ENCODE results near the gene SLIT1.

The SLIT1 gene

DNA sequence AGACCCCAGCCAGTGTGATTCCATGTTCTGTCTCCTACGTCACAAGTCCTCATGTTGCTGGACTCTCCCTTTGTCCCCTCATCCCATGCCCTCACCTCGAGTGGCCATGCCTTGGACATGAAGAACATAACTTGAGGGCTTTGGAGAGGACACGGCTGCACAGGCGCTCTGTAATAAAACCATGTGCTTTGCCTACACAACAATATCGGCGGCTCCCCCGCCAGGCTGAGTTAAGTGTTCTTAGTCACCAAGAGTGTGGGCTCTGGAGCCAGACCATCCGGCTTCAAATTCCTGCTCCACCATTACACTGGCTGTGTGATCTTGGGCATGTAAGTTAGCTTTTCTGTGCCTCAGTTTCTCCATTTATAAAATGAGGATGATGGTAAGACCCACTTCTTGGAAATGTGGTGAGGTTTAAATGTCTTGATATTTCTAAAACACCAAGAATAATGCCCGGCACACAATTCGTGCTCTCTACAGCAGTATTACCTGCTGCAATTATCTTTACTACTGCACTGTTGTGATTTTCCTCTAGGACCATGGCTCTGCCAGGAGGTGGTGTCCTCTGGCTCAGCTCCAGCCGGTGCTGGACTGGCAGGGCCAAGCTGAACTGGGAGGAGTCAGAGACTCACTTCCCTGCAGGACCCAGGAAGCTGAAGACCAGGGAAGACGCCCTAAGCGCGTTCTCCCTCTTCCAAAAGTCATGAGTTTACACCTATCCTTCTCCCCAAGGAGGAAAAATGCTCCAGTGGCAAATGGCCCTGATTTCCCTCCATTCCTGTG is 15.7 kb downstream of the SLIT1 start:
- DNase-seq = no peak

DNA sequence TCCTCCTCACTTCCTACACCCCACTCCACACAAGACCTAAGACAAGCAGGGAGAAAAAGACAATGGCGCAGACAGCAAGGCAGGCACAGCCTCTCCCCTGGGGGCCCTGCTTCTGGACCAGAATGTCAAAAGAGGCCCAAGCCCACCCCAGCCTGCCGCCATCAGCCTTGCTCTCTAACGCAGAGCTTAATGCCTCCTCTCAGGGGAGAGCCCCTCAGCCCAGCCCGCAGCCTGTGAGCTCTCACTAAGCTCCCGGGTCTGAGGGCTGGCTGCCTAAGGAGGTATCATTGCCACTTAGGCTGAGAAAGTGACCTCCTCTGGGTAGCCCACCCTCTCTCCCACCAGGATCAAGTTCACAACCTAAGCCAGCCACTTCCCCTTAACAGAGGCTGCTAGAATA is 16.7 kb downstream of the SLIT1 start:
- DNase-seq = no peak

DNA sequence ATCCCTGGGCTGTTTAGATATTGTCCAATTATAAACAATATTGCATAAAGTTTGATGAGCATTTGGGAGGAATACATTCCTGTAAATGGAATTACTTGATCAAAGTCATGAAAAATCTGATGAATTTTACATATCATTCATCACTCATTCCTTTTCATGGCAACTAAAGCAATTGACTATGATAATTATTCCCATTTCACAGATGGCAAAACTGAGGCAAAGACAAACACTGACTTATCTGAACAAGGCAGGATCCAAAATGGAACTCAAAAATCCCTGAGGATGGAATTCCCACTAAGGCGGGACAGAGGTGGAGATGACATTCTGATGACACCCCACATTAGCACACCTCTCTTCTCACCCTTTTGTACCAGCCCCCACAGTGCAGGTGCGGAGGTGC is 17.1 kb downstream of the SLIT1 start:
- DNase-seq = no peak

DNA sequence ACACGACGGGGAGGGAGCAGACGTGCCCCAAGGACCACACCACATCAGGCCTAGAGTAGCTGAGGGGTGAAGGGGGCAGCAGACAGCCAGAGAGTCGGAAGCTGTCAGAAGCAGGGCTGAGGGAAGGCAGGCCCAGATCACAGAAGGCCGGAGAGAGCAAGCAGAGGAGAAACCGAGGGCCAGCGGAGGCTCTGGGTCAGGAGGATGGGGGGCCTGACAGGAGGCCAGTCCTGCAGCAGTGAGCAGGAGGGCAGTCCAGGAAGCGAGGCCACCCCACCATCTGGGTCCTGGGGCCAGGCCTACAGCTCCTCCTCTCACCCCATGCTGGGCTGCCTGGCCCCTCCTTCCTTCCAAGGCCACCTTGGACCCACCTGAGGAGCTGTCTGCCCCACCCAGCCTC is 20.3 kb downstream of the SLIT1 start:
- DNase-seq = no peak

DNA sequence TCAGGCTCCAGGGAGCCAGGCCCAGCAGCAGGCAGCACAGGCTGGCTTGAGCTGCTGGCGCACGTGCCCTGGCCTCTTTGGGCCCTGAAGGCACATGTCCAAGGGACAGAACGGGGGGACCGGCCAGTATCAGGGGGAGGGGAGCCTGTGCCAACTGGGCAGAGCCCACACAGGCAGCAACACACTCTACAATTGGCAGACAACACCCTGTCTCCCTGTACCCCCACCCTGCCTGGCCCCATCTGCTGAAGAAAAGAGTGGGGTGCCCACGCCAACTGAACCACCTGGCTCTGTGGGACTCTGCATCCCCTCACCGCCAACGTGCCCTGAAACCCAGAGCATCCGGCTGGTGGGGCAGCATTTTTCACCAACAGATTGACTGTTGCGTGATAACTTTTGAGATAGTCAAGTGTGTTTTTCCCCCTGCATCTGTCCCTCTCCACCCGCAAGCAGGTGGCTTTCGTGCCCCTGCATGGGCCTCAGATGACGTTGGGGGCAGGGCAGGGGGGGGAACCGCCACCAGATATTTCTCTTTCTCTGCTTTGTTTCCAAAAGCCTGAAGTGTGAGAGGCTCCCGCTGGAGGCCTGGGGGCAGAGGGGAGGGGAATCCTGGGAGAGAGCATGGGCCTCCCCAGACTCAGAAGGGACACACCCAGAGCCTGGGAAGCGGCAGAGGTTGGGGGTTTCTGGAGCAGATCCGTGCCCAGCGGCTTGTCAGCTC is 21.8 kb downstream of the SLIT1 start:
- no peak for DNase-seq

DNA sequence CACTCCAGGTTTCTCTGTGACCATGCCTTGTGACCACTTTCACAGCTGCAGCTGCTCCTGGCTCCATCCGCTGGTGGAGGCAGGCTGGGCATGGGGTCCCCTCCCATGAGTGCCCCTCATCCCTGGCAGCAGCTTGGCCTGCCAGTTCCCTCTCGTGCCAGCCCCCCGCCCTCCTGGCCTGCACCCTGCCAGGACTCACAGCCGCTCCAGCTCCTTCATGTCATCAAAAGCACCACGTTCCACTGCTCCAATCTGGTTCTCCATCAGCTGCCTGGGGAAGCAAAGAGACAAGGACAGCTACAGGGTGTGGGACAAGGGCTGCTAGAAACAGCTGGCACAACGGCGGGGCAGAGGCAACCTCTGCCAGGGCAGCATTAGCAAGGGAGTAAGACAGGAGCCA is 22.6 kb downstream of the SLIT1 start:
- DNase-seq = no peak

DNA sequence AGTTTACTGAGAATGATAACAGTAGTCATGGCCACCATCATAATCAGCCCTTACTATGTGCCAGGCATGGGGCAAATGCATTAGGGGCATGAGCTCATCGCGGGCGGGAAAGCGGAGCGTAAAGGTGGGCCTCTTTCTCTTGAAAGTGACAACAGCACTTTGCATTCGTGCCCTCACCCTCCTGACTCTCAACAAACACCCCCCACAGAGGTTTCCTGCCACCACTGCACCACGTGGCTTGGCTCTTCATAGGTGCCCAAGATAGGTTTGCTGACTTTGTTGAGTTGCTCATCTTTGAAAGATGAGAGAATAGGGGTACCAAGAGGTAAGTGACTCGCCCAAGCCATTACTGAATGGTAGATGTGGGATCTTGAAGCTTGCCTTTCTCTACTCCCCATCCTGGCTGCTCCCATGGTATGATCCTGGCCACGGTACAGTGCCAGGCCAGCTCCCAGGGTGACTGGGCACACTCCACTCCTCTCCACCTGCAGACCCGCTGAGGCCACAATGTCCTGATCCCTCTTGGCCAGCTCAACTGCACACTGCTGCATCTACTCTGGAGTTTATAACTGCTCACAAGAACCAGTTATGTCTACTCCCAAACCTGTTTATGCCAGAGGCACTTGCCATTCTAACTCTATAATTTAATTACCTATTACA is 26.0 kb downstream of the SLIT1 start:
- DNase-seq = no peak

DNA sequence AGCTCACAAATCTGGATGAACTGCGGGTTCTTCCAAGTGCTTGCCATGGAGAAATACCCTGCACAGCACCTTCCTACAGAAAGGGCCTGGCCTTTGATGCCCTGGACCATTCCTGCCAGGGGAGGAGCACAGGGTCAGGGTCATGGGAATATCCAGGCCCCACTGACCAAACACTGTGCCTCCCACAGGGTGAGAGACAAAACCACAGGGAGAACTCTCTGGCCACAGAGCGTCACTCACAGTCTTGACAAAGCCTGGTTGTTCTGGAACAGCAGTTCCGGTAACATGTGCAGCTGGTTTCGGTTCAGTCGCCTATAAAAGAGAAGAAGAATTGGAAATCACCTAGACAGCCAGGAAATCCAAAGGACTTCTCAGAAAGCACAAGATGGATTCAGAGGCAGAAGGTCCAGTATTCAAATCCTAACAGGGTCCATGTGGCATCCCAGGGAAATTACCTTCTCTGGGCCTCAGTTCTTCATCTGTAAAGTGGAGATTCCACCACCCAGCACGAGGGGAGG is 28.1 kb downstream of the SLIT1 start:
- no peak for DNase-seq

DNA sequence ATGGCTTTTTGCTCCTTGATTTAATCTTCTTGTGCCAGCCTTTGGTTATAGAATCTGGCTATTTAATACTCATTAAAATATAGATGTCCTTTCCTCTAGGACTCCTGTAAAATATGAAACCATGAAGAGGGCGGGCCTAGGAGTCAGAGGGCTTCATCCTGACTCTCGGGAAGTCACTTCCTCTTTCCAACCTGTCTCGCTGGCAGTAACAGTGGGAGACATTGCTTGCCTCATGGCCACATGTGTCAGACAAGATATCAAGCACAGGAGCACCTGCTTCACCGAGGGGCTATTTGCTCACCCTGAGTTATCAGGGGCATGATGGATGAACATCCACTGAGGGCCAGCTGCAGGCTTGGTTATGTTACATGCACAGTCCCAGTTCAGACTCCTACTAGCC is 31.0 kb downstream of the SLIT1 start:
- DNase-seq = no peak

DNA sequence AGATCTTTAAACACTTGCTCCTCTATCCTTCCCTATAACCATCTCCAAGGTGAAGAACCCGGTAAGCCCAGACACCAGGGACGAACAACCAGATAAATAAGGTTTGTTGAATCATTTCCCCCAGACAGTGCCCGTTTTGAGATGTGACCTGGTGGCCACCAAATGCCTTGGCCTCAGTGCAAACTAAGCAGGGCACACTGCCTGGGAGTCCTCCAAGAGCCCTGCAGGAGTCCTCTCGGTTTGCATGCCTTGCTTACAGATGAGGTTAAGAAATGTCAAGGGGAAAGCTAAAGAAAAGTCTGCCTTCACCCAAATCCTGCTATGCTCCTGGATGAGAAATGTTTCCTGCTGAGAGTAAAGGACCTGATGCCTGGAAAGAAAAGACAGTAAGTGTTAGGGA is 31.6 kb downstream of the SLIT1 start:
- DNase-seq = no peak

DNA sequence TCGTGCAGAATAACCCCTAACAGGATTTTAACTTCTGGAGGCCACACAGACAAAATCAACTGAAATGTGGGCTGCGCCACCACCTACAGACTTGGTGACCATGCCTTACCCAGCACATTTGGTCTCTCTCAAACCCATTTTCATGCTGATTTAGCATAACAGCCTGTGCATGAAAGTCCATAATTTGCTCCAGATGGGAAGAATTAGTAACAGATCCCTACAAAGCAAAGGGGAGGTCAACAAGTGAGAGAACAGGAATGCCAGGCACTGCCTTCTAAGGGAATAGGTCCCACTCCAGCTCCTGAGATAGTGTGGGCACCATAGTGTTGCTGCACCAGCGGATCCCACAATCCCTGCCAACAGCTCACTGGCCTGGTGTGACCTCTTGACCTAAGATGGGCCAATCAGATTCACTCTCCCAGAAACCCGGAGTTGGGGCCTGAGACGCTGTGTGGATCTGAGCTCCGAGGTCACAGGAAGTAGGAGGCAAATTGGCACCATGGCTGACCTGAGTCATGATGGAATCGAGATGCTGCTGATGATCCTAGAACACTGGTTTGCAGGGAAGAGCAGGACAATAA is 32.4 kb downstream of the SLIT1 start:
- DNase-seq = no peak

DNA sequence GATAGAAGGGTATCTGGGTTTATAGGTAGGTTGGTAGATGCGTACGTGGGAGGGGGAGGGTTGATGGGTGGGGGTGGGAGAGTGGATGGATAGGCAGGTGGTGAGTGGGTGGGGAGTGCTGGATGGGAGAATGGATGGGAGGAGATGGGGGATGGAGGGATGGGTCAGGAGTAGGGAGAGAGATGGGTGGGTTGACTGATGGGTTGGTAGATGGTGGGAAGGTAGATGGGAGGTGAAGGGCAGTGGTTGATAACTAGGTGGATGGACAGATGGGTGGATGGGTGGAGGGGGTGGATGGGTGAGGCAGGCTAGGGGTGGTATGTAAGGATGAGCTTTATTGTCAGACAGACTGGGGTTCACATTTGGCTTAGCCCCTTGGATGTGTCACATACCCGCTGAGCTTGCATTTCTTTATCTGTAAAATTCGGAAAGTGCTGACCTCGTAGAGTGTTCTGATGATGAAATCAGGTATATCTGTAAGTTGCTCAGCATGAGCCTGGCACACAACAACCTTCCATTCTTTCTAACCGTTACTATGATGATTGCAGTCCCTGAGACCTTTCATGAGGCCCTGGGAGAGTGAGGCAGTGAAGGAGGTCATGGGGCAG is 34.3 kb downstream of the SLIT1 start:
- DNase-seq = no peak

DNA sequence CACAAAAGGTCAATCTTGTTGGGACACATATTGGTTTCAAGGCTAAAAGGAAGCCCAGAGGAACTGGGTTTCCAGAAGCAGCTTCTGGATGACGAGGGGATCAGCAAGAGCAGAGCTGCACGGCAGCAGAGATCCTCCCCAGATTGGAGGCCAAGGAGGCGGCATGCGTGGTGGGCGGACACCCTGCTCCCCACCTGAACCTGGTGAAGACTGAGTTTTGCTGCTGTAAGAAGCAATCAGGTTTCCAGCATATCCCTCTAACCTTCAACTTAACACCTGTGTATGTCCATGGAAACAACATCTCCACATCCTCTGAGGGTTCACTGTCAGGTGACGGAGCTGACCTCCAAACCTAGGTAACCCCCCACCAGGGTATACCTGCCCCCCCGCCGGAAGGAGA is 35.1 kb downstream of the SLIT1 start:
- no peak for DNase-seq

DNA sequence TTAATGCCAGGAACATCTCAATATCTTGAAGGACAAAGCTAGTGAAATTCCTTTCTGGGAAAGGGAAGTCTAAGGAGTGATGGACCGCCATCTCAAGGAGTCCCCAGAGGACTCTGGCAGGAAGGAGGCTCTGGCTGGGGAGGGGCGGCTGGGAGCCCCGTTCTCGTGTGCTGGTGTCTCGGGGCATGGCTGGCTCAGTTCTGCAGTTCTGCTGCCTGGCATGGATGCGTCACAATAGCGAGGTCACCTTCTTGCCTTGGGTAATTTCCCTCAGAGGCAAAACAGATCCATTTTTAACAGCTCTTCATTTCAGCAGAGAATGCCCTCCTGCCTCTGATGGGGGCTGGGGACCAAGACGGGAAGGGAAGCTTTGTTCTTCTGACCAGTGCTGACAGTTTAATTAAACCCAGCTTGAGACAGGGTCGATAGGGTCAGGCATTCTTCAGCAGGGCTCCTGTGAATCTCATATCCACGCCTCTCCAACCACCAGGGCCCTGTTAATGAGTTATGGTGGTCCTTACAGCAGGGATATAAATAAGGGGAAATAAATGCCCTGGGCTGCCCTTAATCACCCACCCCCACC is 35.7 kb downstream of the SLIT1 start:
- DNase-seq = no peak

DNA sequence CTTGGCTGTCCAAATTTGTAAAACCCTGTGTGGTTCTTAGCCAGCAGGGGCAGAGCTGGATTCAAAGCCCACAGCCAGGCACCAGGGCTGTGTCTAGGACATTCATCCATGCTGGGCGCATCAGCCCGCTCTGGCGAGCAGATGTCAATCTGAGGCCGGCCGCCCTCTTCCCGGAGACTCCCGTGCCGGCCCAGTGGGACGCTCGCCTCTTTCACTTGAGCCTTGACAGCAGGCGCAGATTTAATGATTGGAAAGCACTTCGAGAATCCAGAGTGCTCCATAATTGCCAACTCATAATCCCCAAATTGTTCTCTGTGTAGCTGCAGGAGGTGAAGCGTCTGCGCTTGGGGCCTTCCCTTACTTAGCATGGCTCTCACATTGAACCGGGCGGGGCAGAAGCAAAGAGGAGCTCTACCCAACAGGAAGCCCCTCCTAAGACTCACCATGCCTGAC is 36.7 kb downstream of the SLIT1 start:
- no peak for DNase-seq

DNA sequence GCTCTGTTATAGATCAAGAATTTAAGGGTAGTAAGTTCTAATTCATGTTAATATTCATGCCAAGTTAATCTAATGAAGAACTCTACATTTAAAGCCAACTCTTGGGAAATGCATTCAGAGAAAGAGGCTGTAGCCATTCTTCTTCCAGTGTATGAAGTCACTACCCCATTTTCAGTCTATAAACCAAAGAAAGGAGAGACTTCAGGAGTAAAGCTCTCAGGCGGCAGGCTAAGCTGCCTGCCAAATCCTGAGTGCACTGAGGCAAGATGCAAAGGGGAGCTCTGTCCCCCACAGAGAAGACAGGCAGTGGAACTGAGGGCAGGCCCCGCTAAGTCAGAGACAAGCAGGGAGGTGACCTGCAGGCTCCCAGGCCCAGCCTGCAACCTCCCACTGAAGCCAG is 41.5 kb downstream of the SLIT1 start:
- no peak for DNase-seq

DNA sequence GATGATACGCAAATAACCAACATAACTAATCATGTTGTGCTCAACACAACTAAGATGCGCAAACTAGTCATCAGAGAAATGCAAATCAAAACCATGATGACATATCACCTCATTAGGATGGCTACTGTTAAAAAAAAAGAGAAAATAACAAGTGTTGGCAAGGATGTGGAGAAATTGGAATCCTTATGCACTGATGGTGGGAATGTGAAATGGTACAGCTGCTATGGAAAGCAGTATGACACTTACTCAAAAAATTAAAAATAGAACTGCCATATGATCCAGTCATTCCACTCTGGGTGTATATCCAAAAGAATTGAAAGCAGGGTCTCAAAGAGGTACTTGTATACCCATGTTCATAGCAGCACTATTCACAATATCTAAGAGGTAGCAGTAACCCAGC is 42.9 kb downstream of the SLIT1 start:
- no peak for DNase-seq

DNA sequence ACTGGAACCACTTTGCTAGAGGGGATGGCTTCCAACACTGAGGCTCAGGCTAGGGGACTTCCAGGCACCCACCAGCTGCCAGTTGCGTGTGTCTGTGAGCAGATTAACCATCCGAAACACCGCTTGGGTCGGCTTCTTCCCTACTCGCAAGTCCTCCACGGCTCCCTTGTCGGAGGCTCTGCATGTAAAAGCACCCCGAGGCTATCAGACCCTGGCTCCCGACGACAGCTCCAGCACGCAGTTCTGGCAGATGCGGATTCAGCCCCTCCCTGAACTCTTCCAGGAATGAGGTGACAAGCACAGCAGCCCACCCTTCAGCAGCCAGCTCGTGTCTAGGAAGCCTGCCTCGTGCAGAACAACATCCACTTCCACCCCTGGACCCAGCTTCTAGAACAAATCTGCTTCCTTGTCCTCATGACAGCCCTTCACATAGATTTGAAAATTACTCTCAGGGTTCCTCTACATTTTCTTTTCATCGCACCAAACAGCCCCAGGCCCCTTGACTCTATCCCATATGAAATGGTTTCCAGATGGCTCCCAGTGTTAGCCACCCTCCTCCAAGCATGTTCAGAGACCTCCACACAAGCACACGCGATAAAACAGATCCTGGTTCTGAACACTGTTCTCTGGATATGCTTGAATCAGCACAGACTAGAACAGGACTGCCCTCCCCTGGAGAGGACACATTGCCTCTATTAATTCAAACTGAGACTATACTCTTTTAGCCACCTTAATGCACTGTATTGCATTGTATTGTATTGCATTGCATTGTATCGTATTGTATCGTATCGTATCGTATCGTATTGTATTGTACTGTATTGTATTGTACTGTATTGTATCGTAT is 44.6 kb downstream of the SLIT1 start:
- DNase-seq = no peak

DNA sequence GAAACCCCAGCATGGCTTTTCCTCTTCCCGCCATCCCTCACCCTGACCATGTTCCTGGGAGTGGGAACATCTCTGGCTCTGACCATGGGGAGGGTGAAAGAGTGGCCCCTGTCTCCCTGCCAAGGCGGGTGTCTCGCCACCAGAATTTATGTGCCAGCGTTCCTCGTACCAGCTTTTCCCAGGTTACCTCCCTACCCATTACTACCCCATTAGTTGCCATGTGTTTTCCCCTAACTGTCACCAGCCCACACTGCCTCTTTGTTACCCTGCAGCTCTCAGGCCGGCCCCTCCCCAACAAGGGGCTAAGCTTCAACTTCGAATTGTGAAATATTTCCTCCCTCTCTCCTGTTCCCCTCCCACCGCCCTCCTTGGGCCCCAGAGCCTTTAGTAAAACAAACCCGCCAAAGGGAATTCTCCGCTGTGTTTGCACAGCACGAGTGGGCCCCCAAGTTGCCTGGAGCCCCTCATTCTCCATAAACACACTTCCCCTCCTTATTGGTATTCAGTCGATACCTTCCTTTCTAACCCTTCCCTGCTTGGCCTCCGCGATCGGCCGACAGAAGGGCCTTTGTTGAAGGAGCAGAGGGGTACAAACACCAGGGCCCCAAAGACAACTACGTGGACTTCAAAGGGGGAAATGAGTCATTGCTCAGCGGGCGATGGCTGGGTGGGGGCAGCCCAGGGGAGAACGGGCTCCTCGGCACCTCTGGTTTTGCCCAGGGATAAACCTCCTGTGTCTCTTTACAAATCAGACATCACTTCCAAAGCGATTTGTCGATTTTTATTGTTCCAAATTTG is 45.5 kb downstream of the SLIT1 start:
- no peak for DNase-seq

DNA sequence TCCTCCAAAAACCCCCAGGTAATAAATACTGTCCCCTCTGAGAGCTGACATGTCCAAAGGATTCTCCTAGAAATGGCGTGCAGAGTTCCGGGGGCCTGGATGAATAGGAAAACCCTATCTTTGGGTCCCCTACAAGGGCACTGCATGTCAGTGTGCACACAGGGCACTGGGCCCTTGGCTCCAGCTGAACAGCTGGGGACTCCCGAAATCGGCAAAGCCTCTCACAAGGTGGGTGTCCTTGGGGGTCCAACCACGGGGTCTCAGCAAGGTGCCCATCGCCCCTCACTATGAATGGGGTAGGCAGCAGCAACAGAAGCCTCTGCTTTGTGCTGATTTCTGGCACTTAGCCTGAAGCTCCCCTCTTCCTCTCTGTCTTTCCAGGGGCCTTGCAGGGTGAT is 46.1 kb downstream of the SLIT1 start:
- no peak for DNase-seq

DNA sequence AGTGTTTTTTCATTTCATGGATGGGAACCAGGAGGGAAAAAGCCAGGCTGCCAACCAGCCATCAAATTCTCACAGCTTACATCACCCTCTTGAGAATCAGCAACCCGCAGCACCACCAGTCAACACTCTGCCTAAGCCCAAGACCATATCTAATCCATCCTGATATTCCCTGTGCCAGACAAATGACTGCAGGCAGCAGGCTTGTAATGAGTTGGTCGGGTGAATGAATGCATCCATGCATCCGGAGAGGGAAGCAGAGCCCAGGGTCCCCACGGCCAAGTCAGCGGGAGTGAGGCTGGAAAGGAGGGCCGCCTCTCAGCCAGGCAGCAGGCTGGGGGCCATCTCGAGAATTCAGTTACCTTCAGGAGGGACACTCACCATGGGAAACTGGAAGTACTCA is 46.9 kb downstream of the SLIT1 start:
- DNase-seq = no peak

All from NCI-H748 treated with DMSO at 0.1 percent for 48 hours (cell line).